ENCODE measurements around the gene PBX3. TPM values are rescaled to one million over a fixed set of nuclear protein-coding genes. Genes with fewer than 3 reads are reported as not detected.

The PBX3 gene
- polyA plus RNA-seq, 1 donor, result 20.3 TPM

DNA sequence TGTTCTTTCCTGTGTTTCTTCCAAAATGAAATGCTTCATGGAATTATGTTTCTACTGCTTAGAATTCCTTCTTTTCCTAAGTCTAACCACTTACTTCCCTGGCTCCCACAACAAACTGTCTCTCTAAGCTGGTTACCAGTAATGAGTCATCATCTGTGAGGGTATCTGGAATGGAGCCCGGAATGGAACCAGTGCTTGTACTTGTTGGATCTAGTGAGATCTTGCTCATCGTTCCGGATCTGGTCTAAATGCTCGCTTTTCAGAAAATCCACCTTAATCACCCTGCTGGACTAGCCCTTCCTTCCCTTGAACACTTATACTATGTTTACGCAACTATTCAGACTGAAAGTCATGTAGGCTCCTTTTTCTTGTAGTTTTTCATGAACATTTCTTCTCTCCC, 184.8 kb downstream of the PBX3 start:
- WGBS (ENCODE audit: insufficient coverage, low lambda C conversion rate), result 95% methylated on average over 4 of the region's 5 CpGs
- no peaks in the 10 kb centered on the region for H3K9me3 ChIP-seq (ENCODE audit: control insufficient read depth, low read depth, low read length)
- H3K4me1 ChIP-seq (ENCODE audit: control insufficient read depth, insufficient read depth, low read length), result no peaks in the 10 kb centered on the region
- H3K36me3 ChIP-seq (ENCODE audit: control insufficient read depth, insufficient read depth, low read length), result peaks cover 2% of the 10 kb centered on the region
- no peak overlapping the region for H3K27ac ChIP-seq (ENCODE audit: low read length)
- no peaks in the 10 kb centered on the region for H3K27me3 ChIP-seq (ENCODE audit: control insufficient read depth, insufficient read depth, low read length)
- no peak for DNase-seq
- H3K4me3 ChIP-seq (ENCODE audit: low read length), result no peak overlapping the region

DNA sequence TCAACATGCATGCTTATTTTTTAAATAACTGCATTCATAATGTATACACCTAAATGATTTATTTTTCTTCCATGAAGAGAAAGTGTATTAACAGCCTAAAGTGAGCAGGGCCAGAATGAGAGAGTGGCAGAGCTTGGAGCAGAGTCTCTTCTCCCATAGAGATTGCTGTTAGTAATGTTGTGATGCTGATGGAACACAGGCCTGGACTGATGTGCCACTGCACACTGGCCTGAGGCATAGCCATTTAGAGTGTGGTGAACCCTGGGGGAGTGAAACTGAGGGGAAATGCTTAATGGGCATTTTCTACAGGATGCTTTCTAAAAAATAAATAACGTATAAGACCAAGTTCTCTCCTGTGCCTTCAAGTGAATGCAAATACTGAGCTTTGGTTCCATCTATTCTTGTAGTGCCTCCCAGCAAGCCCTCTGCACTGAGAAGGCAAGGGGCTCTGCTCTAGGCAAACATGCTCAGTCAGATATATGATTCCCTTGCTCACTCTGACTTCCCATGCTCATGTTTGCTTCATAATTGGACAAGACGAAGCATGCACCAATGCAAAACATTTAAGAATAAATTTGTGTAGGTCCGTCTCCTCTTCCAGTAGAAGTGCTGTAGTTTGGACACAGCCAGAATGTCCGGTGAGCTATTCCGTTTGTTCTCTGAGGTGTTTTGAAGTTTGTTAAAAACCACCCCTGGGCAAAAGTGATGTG, 185.7 kb downstream of the PBX3 start:
- H3K4me1 ChIP-seq (ENCODE audit: control insufficient read depth, insufficient read depth, low read length), result no peaks in the 10 kb centered on the region
- no peak overlapping the region for H3K27ac ChIP-seq (ENCODE audit: low read length)
- H3K27me3 ChIP-seq (ENCODE audit: control insufficient read depth, insufficient read depth, low read length), result no peaks in the 10 kb centered on the region
- DNase-seq, result no peak
- WGBS (ENCODE audit: insufficient coverage, low lambda C conversion rate), result no CpG with 5 or more reads among the region's 5 CpGs
- H3K4me3 ChIP-seq (ENCODE audit: low read length), result no peak overlapping the region
- peaks cover 2% of the 10 kb centered on the region for H3K36me3 ChIP-seq (ENCODE audit: control insufficient read depth, insufficient read depth, low read length)
- H3K9me3 ChIP-seq (ENCODE audit: control insufficient read depth, low read depth, low read length), result no peaks in the 10 kb centered on the region

- Histone ChIP-seq H3K27me3 (ENCODE audit: control insufficient read depth, insufficient read depth, low read length) (no peaks in the 10 kb centered on the region), H3K36me3 (ENCODE audit: control insufficient read depth, insufficient read depth, low read length) (no peaks in the 10 kb centered on the region), H3K4me3 (ENCODE audit: low read length) (no peak overlapping the region), H3K9me3 (ENCODE audit: control insufficient read depth, low read depth, low read length) (no peaks in the 10 kb centered on the region), H3K27ac (ENCODE audit: low read length) (no peak overlapping the region), H3K4me1 (ENCODE audit: control insufficient read depth, insufficient read depth, low read length) (peaks cover 3% of the 10 kb centered on the region)
- no peak for DNase-seq
- WGBS (ENCODE audit: insufficient coverage, low lambda C conversion rate), result 100% methylated on average over 1 of the region's 3 CpGs
Observed at GRCh38 chr9:125942125-125942524, 195.0 kb downstream of the PBX3 start.

DNA sequence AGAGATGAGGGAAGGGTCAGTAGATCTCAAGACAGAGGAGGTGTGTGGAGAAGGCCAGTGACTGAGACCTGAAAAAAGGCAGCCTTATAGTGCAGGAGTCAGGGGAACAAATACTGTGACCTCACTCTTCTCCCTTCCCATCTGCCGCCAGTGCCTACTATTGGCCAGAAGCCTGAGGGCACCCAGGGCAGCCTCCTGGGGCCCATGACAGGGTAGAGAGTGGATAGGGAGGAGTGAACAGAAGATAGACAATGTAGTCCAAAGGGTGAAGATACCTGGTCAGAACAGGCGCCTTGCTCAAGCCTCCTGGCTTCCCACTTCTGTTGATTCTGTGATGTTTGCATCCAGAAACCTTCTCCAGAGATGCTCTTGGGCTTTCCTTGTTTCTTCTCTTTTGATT, 196.7 kb downstream of the PBX3 start:
- H3K36me3 ChIP-seq (ENCODE audit: control insufficient read depth, insufficient read depth, low read length), result no peaks in the 10 kb centered on the region
- peaks cover 5% of the 10 kb centered on the region for H3K4me1 ChIP-seq (ENCODE audit: control insufficient read depth, insufficient read depth, low read length)
- H3K27me3 ChIP-seq (ENCODE audit: control insufficient read depth, insufficient read depth, low read length), result no peaks in the 10 kb centered on the region
- H3K9me3 ChIP-seq (ENCODE audit: control insufficient read depth, low read depth, low read length), result no peaks in the 10 kb centered on the region
- H3K4me3 ChIP-seq (ENCODE audit: low read length), result no peak overlapping the region
- peak; percentile 82 to 88 for DNase-seq
- H3K27ac ChIP-seq (ENCODE audit: low read length), result peak overlapping the region; percentile 5
- WGBS (ENCODE audit: insufficient coverage, low lambda C conversion rate), result no CpG with 5 or more reads among the region's 2 CpGs

DNA sequence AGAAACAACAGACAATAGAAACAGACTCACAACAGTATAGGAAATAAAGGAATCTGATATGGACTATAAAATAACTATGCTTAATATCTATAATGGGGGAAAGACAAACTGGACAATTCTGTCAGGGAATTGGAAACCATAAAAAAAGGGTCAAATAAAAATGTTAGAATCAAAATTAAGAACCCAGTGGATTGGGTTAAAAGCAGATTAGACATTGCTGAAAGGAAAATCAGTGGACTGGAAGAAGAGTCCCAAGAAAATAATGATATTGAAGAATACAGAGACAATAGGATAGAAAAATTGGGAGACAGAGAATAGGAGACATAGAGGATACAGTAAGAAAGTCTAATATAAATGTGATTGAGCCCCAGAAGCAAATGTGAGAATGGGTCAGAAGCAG, 199.2 kb downstream of the PBX3 start:
- Histone ChIP-seq H3K27me3 (ENCODE audit: control insufficient read depth, insufficient read depth, low read length) (no peaks in the 10 kb centered on the region), H3K9me3 (ENCODE audit: control insufficient read depth, low read depth, low read length) (no peaks in the 10 kb centered on the region), H3K36me3 (ENCODE audit: control insufficient read depth, insufficient read depth, low read length) (no peaks in the 10 kb centered on the region), H3K27ac (ENCODE audit: low read length) (no peak overlapping the region), H3K4me1 (ENCODE audit: control insufficient read depth, insufficient read depth, low read length) (peaks cover 15% of the 10 kb centered on the region), H3K4me3 (ENCODE audit: low read length) (no peak overlapping the region)
- no peak for DNase-seq

DNA sequence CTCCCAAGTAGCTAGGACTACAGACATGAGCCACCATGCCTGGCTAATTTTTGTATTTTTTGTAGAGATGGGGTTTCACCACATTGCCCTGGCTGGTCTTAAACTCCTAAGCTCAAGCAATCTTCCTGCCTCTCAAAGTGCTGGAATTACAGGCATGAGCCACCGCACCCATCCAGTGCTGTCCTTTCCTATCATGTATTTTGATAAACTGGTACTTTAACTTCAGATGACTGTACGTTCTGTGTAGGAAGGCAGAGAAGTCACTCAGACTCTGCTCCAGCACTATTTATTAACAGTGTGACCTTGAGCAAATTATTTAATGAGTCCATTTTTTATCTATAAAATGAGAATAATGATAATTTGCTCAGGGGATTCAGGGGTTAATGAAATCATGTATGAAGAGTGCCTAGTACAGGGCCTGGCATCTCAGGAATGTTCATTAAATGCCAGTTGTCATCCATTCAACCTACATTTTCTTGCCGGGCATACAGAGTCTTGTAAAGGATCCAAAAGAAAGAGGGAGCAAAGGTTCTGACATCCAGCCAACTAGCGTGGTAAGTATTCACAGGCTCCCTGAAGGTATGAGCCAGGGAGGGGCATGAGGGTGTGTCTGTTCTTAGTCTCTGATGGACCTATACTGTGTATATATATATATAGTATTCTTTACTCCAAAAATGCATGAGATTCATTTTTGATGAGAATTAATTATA, 201.9 kb downstream of the PBX3 start:
- no peak overlapping the region for H3K4me3 ChIP-seq (ENCODE audit: low read length)
- H3K27me3 ChIP-seq (ENCODE audit: control insufficient read depth, insufficient read depth, low read length), result no peaks in the 10 kb centered on the region
- 40% methylated on average over 1 of the region's 4 CpGs for WGBS (ENCODE audit: insufficient coverage, low lambda C conversion rate)
- peaks cover 14% of the 10 kb centered on the region for H3K4me1 ChIP-seq (ENCODE audit: control insufficient read depth, insufficient read depth, low read length)
- DNase-seq, result peak; percentile 54 to 69
- H3K27ac ChIP-seq (ENCODE audit: low read length), result peak overlapping the region; percentile 43
- no peaks in the 10 kb centered on the region for H3K9me3 ChIP-seq (ENCODE audit: control insufficient read depth, low read depth, low read length)
- no peaks in the 10 kb centered on the region for H3K36me3 ChIP-seq (ENCODE audit: control insufficient read depth, insufficient read depth, low read length)

DNA sequence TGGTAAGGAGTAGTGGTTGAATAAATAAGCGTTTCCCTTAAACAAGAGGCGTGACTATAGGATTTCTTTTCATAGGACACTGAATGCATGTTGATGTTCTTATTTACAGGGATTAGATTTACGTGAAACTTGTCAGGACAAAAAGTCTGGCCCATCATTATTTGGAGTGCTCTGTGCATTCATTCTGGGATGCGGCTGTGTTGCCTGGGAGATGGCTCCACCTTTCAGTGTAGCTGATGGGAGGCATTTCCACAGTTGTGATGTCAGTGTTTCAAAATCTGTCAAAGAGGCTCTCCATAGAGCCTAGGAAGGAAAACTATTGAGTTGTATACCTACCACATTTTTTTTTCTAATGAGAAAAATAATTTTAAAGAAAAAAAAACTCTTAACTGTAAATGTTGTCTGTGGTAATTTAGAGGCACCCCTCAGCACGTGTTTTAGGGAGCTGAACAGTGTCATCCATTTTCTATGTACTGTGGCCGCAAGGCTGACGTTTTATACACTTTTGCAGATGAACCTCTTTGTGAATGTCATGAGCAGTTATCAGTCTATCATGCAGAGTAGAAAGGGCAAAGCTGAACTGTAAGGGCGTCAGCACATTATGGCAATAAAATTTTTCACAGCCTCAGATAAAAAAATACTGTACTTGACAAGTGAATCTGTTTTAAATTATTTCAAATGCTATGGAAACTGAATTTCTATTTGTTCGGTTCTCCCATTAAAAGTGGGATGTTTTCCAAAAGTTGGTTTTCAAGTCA, 202.7 kb downstream of the PBX3 start:
- Histone ChIP-seq H3K27me3 (ENCODE audit: control insufficient read depth, insufficient read depth, low read length) (no peaks in the 10 kb centered on the region), H3K36me3 (ENCODE audit: control insufficient read depth, insufficient read depth, low read length) (no peaks in the 10 kb centered on the region), H3K4me3 (ENCODE audit: low read length) (no peak overlapping the region), H3K9me3 (ENCODE audit: control insufficient read depth, low read depth, low read length) (no peaks in the 10 kb centered on the region), H3K4me1 (ENCODE audit: control insufficient read depth, insufficient read depth, low read length) (peaks cover 12% of the 10 kb centered on the region), H3K27ac (ENCODE audit: low read length) (peak overlapping the region; percentile 43)
- DNase-seq, result peak; percentile 47 to 71
- WGBS (ENCODE audit: insufficient coverage, low lambda C conversion rate), result 42% methylated on average over 1 of the region's 9 CpGs

- WGBS (ENCODE audit: insufficient coverage, low lambda C conversion rate), result 94% methylated on average over 2 of the region's 4 CpGs
- no peaks in the 10 kb centered on the region for H3K27me3 ChIP-seq (ENCODE audit: control insufficient read depth, insufficient read depth, low read length)
- H3K4me1 ChIP-seq (ENCODE audit: control insufficient read depth, insufficient read depth, low read length), result peaks cover 12% of the 10 kb centered on the region
- no peaks in the 10 kb centered on the region for H3K36me3 ChIP-seq (ENCODE audit: control insufficient read depth, insufficient read depth, low read length)
- H3K27ac ChIP-seq (ENCODE audit: low read length), result no peak overlapping the region
- no peak for DNase-seq
- H3K4me3 ChIP-seq (ENCODE audit: low read length), result no peak overlapping the region
- H3K9me3 ChIP-seq (ENCODE audit: control insufficient read depth, low read depth, low read length), result no peaks in the 10 kb centered on the region
Observed at GRCh38 chr9:125950880-125951471, 203.8 kb downstream of the PBX3 start.

DNA sequence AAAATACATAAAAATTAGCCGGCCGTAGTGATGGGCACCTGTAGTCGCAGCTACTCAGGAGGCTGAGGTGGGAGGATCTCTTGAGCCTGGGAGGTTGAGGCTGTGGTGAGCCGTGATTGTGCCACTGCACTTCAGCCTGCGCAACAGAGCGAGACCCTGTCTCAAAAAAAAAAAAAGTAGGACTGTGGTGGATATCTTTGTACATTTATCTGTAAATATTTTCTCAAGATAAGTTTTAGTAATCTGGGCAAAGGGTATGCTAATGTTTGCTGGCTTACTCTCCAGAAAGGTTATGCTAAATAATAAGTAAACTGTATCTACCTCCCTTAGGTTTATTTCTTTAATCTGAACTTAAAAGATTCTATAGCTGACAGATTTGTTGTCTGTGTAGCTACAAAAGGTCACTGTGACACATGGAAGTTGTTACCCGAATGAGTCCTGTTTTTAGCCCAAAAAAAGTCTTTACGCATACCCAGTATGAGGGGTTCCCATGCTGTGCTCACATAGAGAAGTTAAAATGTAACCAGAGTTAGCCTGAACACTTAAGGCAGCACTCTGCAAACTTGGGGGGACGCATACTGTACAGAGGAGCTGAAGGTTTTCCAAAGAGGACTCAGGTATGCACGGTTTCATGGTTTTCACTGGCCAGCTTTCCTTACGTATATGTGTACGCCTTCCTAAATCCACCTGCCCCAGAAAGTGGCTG, 206.3 kb downstream of the PBX3 start:
- WGBS (ENCODE audit: insufficient coverage, low lambda C conversion rate), result no CpG with 5 or more reads among the region's 12 CpGs
- H3K9me3 ChIP-seq (ENCODE audit: control insufficient read depth, low read depth, low read length), result no peaks in the 10 kb centered on the region
- no peak overlapping the region for H3K4me3 ChIP-seq (ENCODE audit: low read length)
- peak in 1 of 2 donors; percentile 24 for DNase-seq
- H3K27ac ChIP-seq (ENCODE audit: low read length), result no peak overlapping the region
- peaks cover 12% of the 10 kb centered on the region for H3K4me1 ChIP-seq (ENCODE audit: control insufficient read depth, insufficient read depth, low read length)
- H3K36me3 ChIP-seq (ENCODE audit: control insufficient read depth, insufficient read depth, low read length), result no peaks in the 10 kb centered on the region
- H3K27me3 ChIP-seq (ENCODE audit: control insufficient read depth, insufficient read depth, low read length), result no peaks in the 10 kb centered on the region

GRCh38 chr9:125956102-125956501, 208.9 kb downstream of the PBX3 start:
- Histone ChIP-seq H3K27ac (ENCODE audit: low read length) (no peak overlapping the region), H3K4me3 (ENCODE audit: low read length) (no peak overlapping the region), H3K9me3 (ENCODE audit: control insufficient read depth, low read depth, low read length) (no peaks in the 10 kb centered on the region), H3K4me1 (ENCODE audit: control insufficient read depth, insufficient read depth, low read length) (no peaks in the 10 kb centered on the region), H3K27me3 (ENCODE audit: control insufficient read depth, insufficient read depth, low read length) (no peaks in the 10 kb centered on the region), H3K36me3 (ENCODE audit: control insufficient read depth, insufficient read depth, low read length) (peaks cover 3% of the 10 kb centered on the region)
- DNase-seq, result no peak
- WGBS (ENCODE audit: insufficient coverage, low lambda C conversion rate), result 100% methylated on average over 1 of the region's 5 CpGs

All from large intestine (tissue), 3 donors.